HepG2 (cell line): ENCODE results near the gene MMP19. TPM values are rescaled to one million over a fixed set of nuclear protein-coding genes. Genes with fewer than 3 reads are reported as not detected.

ENCODE experiments used
- AGO2 ChIP-seq: fragments of 200-400 bp; formaldehyde crosslinking; optimal IDR thresholded peaks from 2 replicates; pipeline ENCODE3; 2017; ENCODE audit warnings: mild to moderate bottlenecking, low read depth, low read length, moderate library complexity
- CAMTA2 ChIP-seq: sonication (generic); formaldehyde crosslinking; IDR thresholded peaks from 2 replicates; pipeline ENCODE4 v1.4.0; 2020; ENCODE audit warnings: mild to moderate bottlenecking, missing genetic modification reagents, borderline replicate concordance
- CREM ChIP-seq, 2 experiments: sonication (generic) in 1 of 2; formaldehyde crosslinking in 1 of 2; IDR thresholded peaks; 2 replicates each; pipeline versions ENCODE4 v1.4.0 to v1.6.1; 2016 to 2020; ENCODE audit warnings: antibody characterized with exemption in 1 of 2, mild to moderate bottlenecking in 1 of 2, missing genetic modification reagents in 1 of 2
- HOXA7 ChIP-seq: sonication (generic); formaldehyde crosslinking; IDR thresholded peaks from 2 replicates; pipeline ENCODE4 v1.8.1; 2022; ENCODE audit warnings: mild to moderate bottlenecking, missing genetic modification reagents, moderate library complexity
- NR1H2 ChIP-seq: sonication (generic); formaldehyde crosslinking; IDR thresholded peaks from 2 replicates; pipeline ENCODE4 v1.8.1; 2022; ENCODE audit warnings: low read depth, missing genetic modification reagents, borderline replicate concordance
- NR2C2 ChIP-seq: sonication (generic); formaldehyde crosslinking; IDR thresholded peaks from 2 replicates; pipeline ENCODE4 v1.4.0; 2020; ENCODE audit warnings: missing genetic modification reagents, mild to moderate bottlenecking, moderate library complexity, borderline replicate concordance
- PAWR ChIP-seq: sonication (generic); formaldehyde crosslinking; IDR thresholded peaks from 2 replicates; pipeline ENCODE4 v1.4.0; 2020; ENCODE audit warnings: missing genetic modification reagents, mild to moderate bottlenecking, borderline replicate concordance
- TCF12 ChIP-seq, 2 experiments: fragments of 450-650 bp in 1 of 2; sonication (generic) in 1 of 2; formaldehyde crosslinking in 1 of 2; IDR thresholded peaks; 2 replicates each; pipeline versions ENCODE4 v1.6.1 to v1.8.0; 2017 to 2022; ENCODE audit warnings: antibody characterized with exemption in 1 of 2, mild to moderate bottlenecking in 1 of 2, missing genetic modification reagents in 1 of 2, moderate library complexity in 1 of 2
- U2AF2 ChIP-seq: fragments of 200-400 bp; formaldehyde crosslinking; IDR thresholded peaks from 2 replicates; pipeline ENCODE4 v1.6.1; 2017; ENCODE audit warnings: low read depth, mild to moderate bottlenecking, low read length
- ZNF230 ChIP-seq: sonication (generic); formaldehyde crosslinking; IDR thresholded peaks from 2 replicates; pipeline ENCODE4 v1.4.0; 2020; ENCODE audit warnings: mild to moderate bottlenecking, missing genetic modification reagents
- ZNF343 ChIP-seq: sonication (generic); formaldehyde crosslinking; IDR thresholded peaks from 2 replicates; pipeline ENCODE4 v1.4.0; 2020; ENCODE audit warnings: mild to moderate bottlenecking, missing genetic modification reagents
- ZNF431 ChIP-seq: sonication (generic); formaldehyde crosslinking; IDR thresholded peaks from 2 replicates; pipeline ENCODE4 v1.9.0; 2022; ENCODE audit warnings: missing genetic modification reagents, low read depth, mild to moderate bottlenecking, borderline replicate concordance
- ZNF547 ChIP-seq: sonication (generic); formaldehyde crosslinking; IDR thresholded peaks from 2 replicates; pipeline ENCODE4 v1.5.1; 2020; ENCODE audit warnings: mild to moderate bottlenecking, missing genetic modification reagents
- ZNF660 ChIP-seq: sonication (generic); formaldehyde crosslinking; IDR thresholded peaks from 2 replicates; pipeline ENCODE4 v1.5.1; 2020; ENCODE audit warnings: mild to moderate bottlenecking, low read depth, missing genetic modification reagents, borderline replicate concordance
- ZSCAN12 ChIP-seq: sonication (generic); formaldehyde crosslinking; IDR thresholded peaks from 2 replicates; pipeline ENCODE4 v1.9.0; 2021; ENCODE audit warnings: mild to moderate bottlenecking, missing genetic modification reagents
- polyA plus RNA-seq, 8 experiments: library from polyadenylated mRNA; depleted of rRNA in 3 of 8; stranded (reverse) in 7 of 8; unstranded in 1 of 8; fragments of >200 nt; fragmentation: Illumina TruSeq in 4 of 8; extraction: Trizol in 4 of 8; gene quantifications; 2 replicates each; pipeline versions ENCODE4 v1.2.1 to v1.2.3, GENCODE V29; 2011 to 2016; ENCODE audit warnings: low read depth in 4 of 8, missing spikeins in 1 of 8, mixed read lengths in 1 of 8; ENCODE audit not compliant: insufficient read depth in 1 of 8
- total RNA-seq, 5 experiments: library from RNA; depleted of rRNA; stranded (reverse); fragments of >200 nt; fragmentation: Illumina TruSeq; extraction: Trizol; gene quantifications; 2 replicates each; pipeline ENCODE4 v1.2.3, GENCODE V29; 2016; ENCODE audit warnings: low read depth in 1 of 5
- TF ChIP-seq, protein P1 (sequence below): sonication (generic); formaldehyde crosslinking; IDR thresholded peaks from 2 replicates; pipeline ENCODE4 v1.4.0; 2020; ENCODE audit warnings: missing genetic modification reagents; ENCODE audit errors: not compliant biosample characterization
- TF ChIP-seq, protein P2 (sequence below), 2 experiments: sonication (generic) in 1 of 2; formaldehyde crosslinking in 1 of 2; IDR thresholded peaks; 2 replicates each; pipeline versions ENCODE4 v1.4.0 to v1.6.1; 2018 to 2020; ENCODE audit warnings: missing genetic modification reagents in 2 of 2, borderline replicate concordance in 1 of 2, low read depth in 1 of 2, mild to moderate bottlenecking in 1 of 2, missing biosample characterization in 1 of 2
- TF ChIP-seq, protein P3 (sequence below): sonication (generic); formaldehyde crosslinking; IDR thresholded peaks from 2 replicates; pipeline ENCODE4 v1.8.0; 2022; ENCODE audit warnings: missing genetic modification reagents, mild to moderate bottlenecking, inconsistent platforms, borderline replicate concordance
- TF ChIP-seq, protein P4 (sequence below): IDR thresholded peaks from 2 replicates; pipeline ENCODE4 v1.6.1; 2016; ENCODE audit warnings: control low read depth
- TF ChIP-seq, protein P5 (sequence below): sonication (generic); formaldehyde crosslinking; IDR thresholded peaks from 2 replicates; pipeline ENCODE4 v1.5.0; 2020; ENCODE audit warnings: missing genetic modification reagents

Gene MMP19
- total and polyA plus RNA-seq, 2 of the 13 experiments (the other 11 are each of a cell fraction or from before 2014, with no cell fraction given), result 0.07 to 0.08 TPM

DNA sequence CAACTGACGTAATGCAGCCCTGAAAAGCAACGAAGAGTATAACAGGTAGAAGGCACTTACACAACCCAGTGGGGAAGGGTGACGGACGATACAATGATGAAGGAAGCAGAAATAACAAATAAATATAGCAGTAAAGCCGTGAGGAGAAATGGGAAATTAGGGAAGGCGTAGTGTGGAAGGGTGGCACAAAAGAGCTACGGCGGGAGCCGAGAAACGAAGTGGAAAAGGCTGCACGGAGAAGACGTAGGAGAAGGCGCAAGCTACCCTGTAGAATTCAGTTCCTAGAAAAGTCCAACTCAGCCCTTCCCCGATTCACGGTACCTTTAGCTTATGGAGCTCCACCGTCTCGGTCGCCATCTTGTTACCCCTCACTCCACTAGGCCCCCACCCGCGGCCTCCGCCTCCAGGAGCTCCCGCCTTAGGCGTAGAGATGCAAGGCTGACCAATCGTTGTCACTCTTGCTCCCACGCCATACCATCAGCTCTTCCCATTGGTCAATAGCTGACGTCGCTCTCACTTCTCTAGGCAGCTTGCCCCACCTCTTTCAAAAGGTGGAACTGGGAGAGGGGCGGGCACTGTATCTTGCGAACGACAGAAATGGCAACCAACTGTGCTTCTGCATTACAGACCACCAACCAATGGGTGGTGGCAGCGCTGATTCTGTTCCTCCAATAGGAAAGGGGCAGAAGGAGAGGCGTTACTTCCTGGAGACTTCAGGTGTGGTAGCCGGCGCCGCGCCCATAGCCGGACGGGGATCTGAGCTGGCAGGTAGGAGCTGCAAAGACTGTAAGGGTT is 25.2 kb downstream of the MMP19 start, which contains the start of the genes ORMDL2 and SARNP (continued):
- TF ChIP-seq, protein P1, sequence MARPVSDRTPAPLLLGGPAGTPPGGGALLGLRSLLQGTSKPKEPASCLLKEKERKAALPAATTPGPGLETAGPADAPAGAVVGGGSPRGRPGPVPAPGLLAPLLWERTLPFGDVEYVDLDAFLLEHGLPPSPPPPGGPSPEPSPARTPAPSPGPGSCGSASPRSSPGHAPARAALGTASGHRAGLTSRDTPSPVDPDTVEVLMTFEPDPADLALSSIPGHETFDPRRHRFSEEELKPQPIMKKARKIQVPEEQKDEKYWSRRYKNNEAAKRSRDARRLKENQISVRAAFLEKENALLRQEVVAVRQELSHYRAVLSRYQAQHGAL (CRISPR knock-in tag), result no peak
- TF ChIP-seq, protein P2, sequence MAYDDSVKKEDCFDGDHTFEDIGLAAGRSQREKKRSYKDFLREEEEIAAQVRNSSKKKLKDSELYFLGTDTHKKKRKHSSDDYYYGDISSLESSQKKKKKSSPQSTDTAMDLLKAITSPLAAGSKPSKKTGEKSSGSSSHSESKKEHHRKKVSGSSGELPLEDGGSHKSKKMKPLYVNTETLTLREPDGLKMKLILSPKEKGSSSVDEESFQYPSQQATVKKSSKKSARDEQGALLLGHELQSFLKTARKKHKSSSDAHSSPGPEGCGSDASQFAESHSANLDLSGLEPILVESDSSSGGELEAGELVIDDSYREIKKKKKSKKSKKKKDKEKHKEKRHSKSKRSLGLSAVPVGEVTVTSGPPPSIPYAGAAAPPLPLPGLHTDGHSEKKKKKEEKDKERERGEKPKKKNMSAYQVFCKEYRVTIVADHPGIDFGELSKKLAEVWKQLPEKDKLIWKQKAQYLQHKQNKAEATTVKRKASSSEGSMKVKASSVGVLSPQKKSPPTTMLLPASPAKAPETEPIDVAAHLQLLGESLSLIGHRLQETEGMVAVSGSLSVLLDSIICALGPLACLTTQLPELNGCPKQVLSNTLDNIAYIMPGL (CRISPR knock-in tag; IDR thresholded peaks at IDR 0.05; ENCODE audit: borderline replicate concordance in 1 of 2, low read depth in 1 of 2), result peak; percentile 40 to 50; a peak in 2 of 4 replicates
- 0 out of 2 replicates have a peak, but pooled peaks have one; percentile 57 for TF ChIP-seq ZNF431 (CRISPR knock-in tag)
- TF ChIP-seq ZNF230 (CRISPR knock-in tag), result no peak
- no peak; the same call in 1 of the 2 replicates for TF ChIP-seq ZNF547 (CRISPR knock-in tag)
- TF ChIP-seq ZNF660 (CRISPR knock-in tag), result no peak
- no peak for TF ChIP-seq NR1H2
- TF ChIP-seq U2AF2, result no peak
- no peak for TF ChIP-seq CAMTA2 (CRISPR knock-in tag)
- TF ChIP-seq, protein P3, sequence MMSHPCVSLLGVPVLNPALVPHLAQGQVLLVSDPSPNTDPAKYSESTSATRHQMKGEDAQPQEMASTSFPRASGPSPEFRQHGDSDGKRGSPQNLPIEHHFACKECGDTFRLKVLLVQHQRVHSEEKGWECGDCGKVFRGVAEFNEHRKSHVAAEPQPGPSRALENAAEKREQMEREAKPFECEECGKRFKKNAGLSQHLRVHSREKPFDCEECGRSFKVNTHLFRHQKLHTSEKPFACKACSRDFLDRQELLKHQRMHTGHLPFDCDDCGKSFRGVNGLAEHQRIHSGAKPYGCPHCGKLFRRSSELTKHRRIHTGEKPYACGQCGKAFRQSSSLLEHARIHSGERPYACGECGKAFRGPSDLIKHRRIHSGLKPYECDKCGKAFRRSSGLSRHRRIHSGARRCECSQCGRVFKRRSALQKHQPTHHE (CRISPR knock-in tag), result no peak
- TF ChIP-seq AGO2, result peak; percentile 51
- no peak for TF ChIP-seq ZNF343 (CRISPR knock-in tag)
- no peak for TF ChIP-seq TCF12 (IDR thresholded peaks at IDR 0.05)
- no peak for TF ChIP-seq TCF12 (CRISPR knock-in tag; IDR thresholded peaks at IDR 0.05)
- TF ChIP-seq, protein P4, sequence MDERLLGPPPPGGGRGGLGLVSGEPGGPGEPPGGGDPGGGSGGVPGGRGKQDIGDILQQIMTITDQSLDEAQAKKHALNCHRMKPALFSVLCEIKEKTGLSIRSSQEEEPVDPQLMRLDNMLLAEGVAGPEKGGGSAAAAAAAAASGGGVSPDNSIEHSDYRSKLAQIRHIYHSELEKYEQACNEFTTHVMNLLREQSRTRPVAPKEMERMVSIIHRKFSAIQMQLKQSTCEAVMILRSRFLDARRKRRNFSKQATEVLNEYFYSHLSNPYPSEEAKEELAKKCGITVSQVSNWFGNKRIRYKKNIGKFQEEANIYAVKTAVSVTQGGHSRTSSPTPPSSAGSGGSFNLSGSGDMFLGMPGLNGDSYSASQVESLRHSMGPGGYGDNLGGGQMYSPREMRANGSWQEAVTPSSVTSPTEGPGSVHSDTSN (CRISPR knock-in tag), result peak; percentile 93
- no peak for TF ChIP-seq HOXA7
- peak; percentile 72 for TF ChIP-seq NR2C2 (CRISPR knock-in tag)
- peak; percentile 88 for TF ChIP-seq CREM (IDR thresholded peaks at IDR 0.05)
- no peak for TF ChIP-seq CREM (CRISPR knock-in tag; IDR thresholded peaks at IDR 0.05)
- TF ChIP-seq ZSCAN12, result no peak
- TF ChIP-seq PAWR (CRISPR knock-in tag), result no peak
- TF ChIP-seq, protein P5, sequence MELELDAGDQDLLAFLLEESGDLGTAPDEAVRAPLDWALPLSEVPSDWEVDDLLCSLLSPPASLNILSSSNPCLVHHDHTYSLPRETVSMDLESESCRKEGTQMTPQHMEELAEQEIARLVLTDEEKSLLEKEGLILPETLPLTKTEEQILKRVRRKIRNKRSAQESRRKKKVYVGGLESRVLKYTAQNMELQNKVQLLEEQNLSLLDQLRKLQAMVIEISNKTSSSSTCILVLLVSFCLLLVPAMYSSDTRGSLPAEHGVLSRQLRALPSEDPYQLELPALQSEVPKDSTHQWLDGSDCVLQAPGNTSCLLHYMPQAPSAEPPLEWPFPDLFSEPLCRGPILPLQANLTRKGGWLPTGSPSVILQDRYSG, result no peak
